Endothelial cell of umbilical vein (primary cell): ENCODE measurements around the gene EDN1.
"Not testable (repeated sequence)": the region's sequence is repeated elsewhere in the genome, so short reads cannot be mapped to it uniquely, and the experiment has no call there.

ENCODE experiments used
- EZH2 ChIP-seq: IDR thresholded peaks from 2 replicates; pipeline ENCODE4 v1.6.1; 2012; ENCODE audit warnings: borderline replicate concordance, low read depth, mild to moderate bottlenecking, moderate library complexity, low read length, inconsistent platforms; ENCODE audit not compliant: severe bottlenecking
- POLR2AphosphoS5 ChIP-seq: IDR thresholded peaks from 2 replicates; pipeline ENCODE4 v1.6.1; 2012; ENCODE audit warnings: low read depth, mild to moderate bottlenecking, control low read depth, low read length, moderate library complexity; ENCODE audit not compliant: insufficient read depth
- TF ChIP-seq, protein P1 (sequence below), 2 donors: IDR thresholded peaks; 1 replicate in 1 of 2; 2 replicates in 1 of 2; pipeline ENCODE4 v1.5.1; 2011; ENCODE audit warnings: low read length in 2 of 2, mild to moderate bottlenecking in 2 of 2, moderate library complexity in 2 of 2, control low read depth in 1 of 2, inconsistent platforms in 1 of 2, low read depth in 1 of 2; ENCODE audit not compliant: insufficient read depth in 1 of 2; ENCODE audit errors: extremely low read depth in 1 of 2

DNA sequence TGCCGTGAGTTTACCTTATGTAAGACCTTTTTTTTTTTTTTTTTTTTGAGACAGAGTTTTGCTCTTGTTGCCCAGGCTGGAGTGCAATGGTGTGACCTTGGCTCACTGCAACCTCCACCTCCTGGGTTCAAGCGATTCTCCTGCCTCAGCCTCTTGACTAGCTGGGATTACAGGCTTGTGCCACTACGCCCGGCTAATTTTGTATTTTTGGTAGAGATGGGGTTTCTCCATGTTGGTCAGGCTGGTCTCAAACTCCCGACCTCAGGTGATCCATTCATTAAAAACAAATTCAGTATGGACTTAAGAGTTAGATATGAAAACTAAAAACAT lies 42.6 kb downstream of the EDN1 start:
- TF ChIP-seq, protein P1, sequence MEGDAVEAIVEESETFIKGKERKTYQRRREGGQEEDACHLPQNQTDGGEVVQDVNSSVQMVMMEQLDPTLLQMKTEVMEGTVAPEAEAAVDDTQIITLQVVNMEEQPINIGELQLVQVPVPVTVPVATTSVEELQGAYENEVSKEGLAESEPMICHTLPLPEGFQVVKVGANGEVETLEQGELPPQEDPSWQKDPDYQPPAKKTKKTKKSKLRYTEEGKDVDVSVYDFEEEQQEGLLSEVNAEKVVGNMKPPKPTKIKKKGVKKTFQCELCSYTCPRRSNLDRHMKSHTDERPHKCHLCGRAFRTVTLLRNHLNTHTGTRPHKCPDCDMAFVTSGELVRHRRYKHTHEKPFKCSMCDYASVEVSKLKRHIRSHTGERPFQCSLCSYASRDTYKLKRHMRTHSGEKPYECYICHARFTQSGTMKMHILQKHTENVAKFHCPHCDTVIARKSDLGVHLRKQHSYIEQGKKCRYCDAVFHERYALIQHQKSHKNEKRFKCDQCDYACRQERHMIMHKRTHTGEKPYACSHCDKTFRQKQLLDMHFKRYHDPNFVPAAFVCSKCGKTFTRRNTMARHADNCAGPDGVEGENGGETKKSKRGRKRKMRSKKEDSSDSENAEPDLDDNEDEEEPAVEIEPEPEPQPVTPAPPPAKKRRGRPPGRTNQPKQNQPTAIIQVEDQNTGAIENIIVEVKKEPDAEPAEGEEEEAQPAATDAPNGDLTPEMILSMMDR (IDR thresholded peaks at IDR 0.05; ENCODE audit: extremely low read depth in 1 of 2, insufficient read depth in 1 of 2, low read depth in 1 of 2, low read length in 2 of 2): not testable (repeated sequence)
- not testable (repeated sequence) for TF ChIP-seq POLR2AphosphoS5, EZH2
